T-helper 2 cell treated with Interferon-gamma antibody and Interleukin-4, amounts not matched to agents 100 ng/mL and 5 ng/mL, for 36 hours (primary cell): Measurements from ENCODE around the gene SETD2. TPM values are rescaled to one million over a fixed set of nuclear protein-coding genes. Genes with fewer than 3 reads are reported as not detected.

Experiments used
- intact Hi-C: fragments of 100-400 bp; cut with micrococcal nuclease; formaldehyde crosslinking; loops from one replicate; pipeline ENCODE4 v1.15.1; 2023
- total RNA-seq: library from RNA; stranded (reverse); gene quantifications from 2 replicates; pipeline ENCODE4 v1.2.3, GENCODE V29; 2022

SETD2 gene
- total RNA-seq, 1 donor from 2014 or later = 46.2 TPM

- intact Hi-C loops = loop anchor here (1.0 to 5.0 kb wide), 5 partner anchors 8 to 394 kb away; partner anchors contain the start of genes NBEAL2 and PTPN23
Measured at GRCh38 chr3:46986782-46987310, 177.1 kb downstream of the SETD2 start.

GRCh38 chr3:46986055-46986730, 177.7 kb downstream of the SETD2 start:
- intact Hi-C loops = loop anchor here (2.0 to 5.0 kb wide), 4 partner anchors 36 to 395 kb away; partner anchors contain the start of gene PTPN23

GRCh38 chr3:46985588-46985987, 178.3 kb downstream of the SETD2 start:
- intact Hi-C loops = loop anchor here (5.0 kb wide), 2 partner anchors 37 to 58 kb away; no protein-coding TSS in a partner anchor

- intact Hi-C loops = loop anchor here (5.0 kb wide), 2 partner anchors 37 to 58 kb away; no protein-coding TSS in a partner anchor
Measured at GRCh38 chr3:46984591-46985459, 179.1 kb downstream of the SETD2 start.

- intact Hi-C loops = no loop called here
Measured at GRCh38 chr3:46982546-46982945, 181.4 kb downstream of the SETD2 start.

- intact Hi-C loops = no loop called here
Measured at GRCh38 chr3:46981932-46982471, 181.9 kb downstream of the SETD2 start.

- intact Hi-C loops = loop anchor here (1.0 to 5.0 kb wide), 6 partner anchors 7 to 988 kb away; partner anchors contain the start of genes ELP6, KIF9, KLHL18 and SETD2
Measured at GRCh38 chr3:46979958-46980497, 183.9 kb downstream of the SETD2 start.

GRCh38 chr3:46978985-46979944, 184.6 kb downstream of the SETD2 start, which contains the start of gene NBEAL2:
NBEAL2 (plus strand) TSS chr3:46979666; CDS start chr3:46979862, 196 bp downstream.
- intact Hi-C loops = loop anchor here (1.0 to 5.0 kb wide), 6 partner anchors 8 to 987 kb away; partner anchors contain the start of genes ELP6, KIF9, KLHL18 and SETD2

- intact Hi-C loops = loop anchor here (2.0 to 5.0 kb wide), 5 partner anchors 30 to 986 kb away; partner anchors contain the start of genes ELP6, KIF9, KLHL18 and SETD2
Measured at GRCh38 chr3:46978381-46978780, 185.5 kb downstream of the SETD2 start.

- intact Hi-C loops = loop anchor here (2.0 to 5.0 kb wide), 5 partner anchors 29 to 986 kb away; partner anchors contain the start of genes ELP6, KIF9, KLHL18 and SETD2
Measured at GRCh38 chr3:46977811-46978195, 186.1 kb downstream of the SETD2 start.

GRCh38 chr3:46976326-46977190, 187.4 kb downstream of the SETD2 start, which contains the start of gene CCDC12:
CCDC12 (minus strand) TSS chr3:46976745; CDS start chr3:46976732, 13 bp downstream.
- intact Hi-C loops = loop anchor here (5.0 kb wide), 2 partner anchors 536 to 984 kb away; partner anchors contain the start of gene ELP6

GRCh38 chr3:46974421-46975171, 189.3 kb downstream of the SETD2 start:
- intact Hi-C loops = loop anchor here (5.0 kb wide), 2 partner anchors 538 to 982 kb away; partner anchors contain the start of gene ELP6

GRCh38 chr3:46972396-46972795, 191.5 kb downstream of the SETD2 start:
- intact Hi-C loops = no loop called here

- intact Hi-C loops = loop anchor here (2.0 kb wide), 1 partner anchor 19 kb away; no protein-coding TSS in a partner anchor
Measured at GRCh38 chr3:46971742-46972141, 192.2 kb downstream of the SETD2 start.

- intact Hi-C loops = loop anchor here (2.0 kb wide), 1 partner anchor 18 kb away; no protein-coding TSS in a partner anchor
Measured at GRCh38 chr3:46971151-46971550, 192.8 kb downstream of the SETD2 start.

GRCh38 chr3:46970391-46971091, 193.4 kb downstream of the SETD2 start:
- intact Hi-C loops = loop anchor here (2.0 kb wide), 1 partner anchor 18 kb away; no protein-coding TSS in a partner anchor
